NCI-H2196 treated with DMSO at 0.1 percent for 48 hours (cell line): Measurements from ENCODE around the gene CTSG.
"Not testable (repeated sequence)": the region's sequence is repeated elsewhere in the genome, so short reads cannot be mapped to it uniquely, and the experiment has no call there.

Experiments used
- DNase-seq: peaks from one replicate; lab custom pipeline; 2025; ENCODE audit not compliant: unreplicated experiment; lab: John Stamatoyannopoulos, UW

CTSG gene

GRCh38 chr14:24549064-24549463 is 27.0 kb downstream of the CTSG start:
- not testable (repeated sequence) for DNase-seq

GRCh38 chr14:24542346-24542936 is 33.6 kb downstream of the CTSG start:
- no peak for DNase-seq

GRCh38 chr14:24535737-24536136 is 40.3 kb downstream of the CTSG start:
- DNase-seq: no peak

GRCh38 chr14:24534286-24534685 is 41.8 kb downstream of the CTSG start:
- no peak for DNase-seq

GRCh38 chr14:24525877-24526620 is 50.0 kb downstream of the CTSG start:
- DNase-seq: not testable (repeated sequence)
